Psoas muscle (tissue), 8 donors: ENCODE measurements around the gene LMBR1. TPM values are rescaled to one million over a fixed set of nuclear protein-coding genes. Genes with fewer than 3 reads are reported as not detected.

Source experiments
- ATAC-seq, 4 donors: fragments of 200-7000 bp; cut with Tn5 transposase; one replicate each; pipeline ENCODE4 v1.9.1; 2020; ENCODE audit warnings: moderate library complexity in 3 of 4, mild to moderate bottlenecking in 2 of 4
- DNase-seq, 2 donors: peaks; one replicate each; pipeline ENCODE4 v3.0.0-alpha.2; 2020
- H3K27ac ChIP-seq: fragments of 200-600 bp; one replicate; pipeline ENCODE4 v1.8.0; 2022
- H3K27me3 ChIP-seq, 3 donors: fragments of 200-600 bp in 1 of 3; one replicate each; pipeline versions ENCODE4 v1.6.1 to v1.8.0; 2013 to 2022; ENCODE audit warnings: low read length in 2 of 3, mild to moderate bottlenecking in 2 of 3, moderate library complexity in 1 of 3; ENCODE audit not compliant: insufficient read depth in 3 of 3
- H3K36me3 ChIP-seq, 2 donors: fragments of 200-600 bp in 1 of 2; one replicate each; pipeline versions ENCODE4 v1.6.1 to v1.8.0; 2013 to 2022; ENCODE audit warnings: low read depth in 1 of 2, mild to moderate bottlenecking in 1 of 2, moderate library complexity in 1 of 2; ENCODE audit not compliant: insufficient read depth in 1 of 2
- H3K4me1 ChIP-seq: fragments of 200-600 bp; one replicate; pipeline ENCODE4 v1.8.0; 2022
- H3K4me3 ChIP-seq: fragments of 200-600 bp; one replicate; pipeline ENCODE4 v1.8.0; 2022; ENCODE audit warnings: mild to moderate bottlenecking
- H3K9me3 ChIP-seq: fragments of 200-600 bp; one replicate; pipeline ENCODE4 v1.8.0; 2022
- WGBS, 3 donors: extraction: QIAGEN DNeasy Blood & Tissue Kit; methylation state at CpG; one replicate each; pipeline versions ENCODE4 v1.1.6 to v1.1.7; 2013; 5-methylcytosine and 5-hydroxymethylcytosine counted together
- intact Hi-C, 2 donors: fragments of 100-400 bp; cut with DNase I; formaldehyde crosslinking; loops; one replicate each; pipeline versions ENCODE4 v1.11.0 to v1.14.2; 2022
- polyA plus RNA-seq, 3 donors: library from polyadenylated mRNA; stranded (reverse); fragments of 200-250 nt; gene quantifications; one replicate each; pipeline ENCODE4 v1.2.3, GENCODE V29; 2013
- total RNA-seq, 4 donors: library from RNA; stranded (reverse); fragmentation: NEBNext Ultra II Directional in 2 of 4; extraction: Animal tissue kit (Norgen Biotek cat#: 25700) in 2 of 4; gene quantifications; one replicate each; pipeline versions ENCODE4 v1.2.1 to v1.2.4, GENCODE V29; 2021 to 2023
- TF ChIP-seq, protein P1 (sequence below): fragments of 200-600 bp; IDR thresholded peaks from one replicate; pipeline ENCODE4 v1.8.0; 2022; ENCODE audit warnings: antibody characterized with exemption
- donor health status: healthy with polysubstance abuse.
- donor health status: DM: no; HTN: no; CAD: no; lungs with moderate emphysema.
- donor health status: Bipolar disorder and iron deficiency.
- donor health status: healthy.
- donor health status: DM: yes; HTN: yes; CAD: no.
- donor health status: DM: no; HTN: no; CAD: no.
- donor health status: DM: no; HTN: no; CAD: no.
- donor health status: DM: yes; HTN: yes; CAD: no.

The LMBR1 gene
- total and polyA plus RNA-seq, 7 donors, result 6.4 to 33.3 (median 21.7) TPM

DNA sequence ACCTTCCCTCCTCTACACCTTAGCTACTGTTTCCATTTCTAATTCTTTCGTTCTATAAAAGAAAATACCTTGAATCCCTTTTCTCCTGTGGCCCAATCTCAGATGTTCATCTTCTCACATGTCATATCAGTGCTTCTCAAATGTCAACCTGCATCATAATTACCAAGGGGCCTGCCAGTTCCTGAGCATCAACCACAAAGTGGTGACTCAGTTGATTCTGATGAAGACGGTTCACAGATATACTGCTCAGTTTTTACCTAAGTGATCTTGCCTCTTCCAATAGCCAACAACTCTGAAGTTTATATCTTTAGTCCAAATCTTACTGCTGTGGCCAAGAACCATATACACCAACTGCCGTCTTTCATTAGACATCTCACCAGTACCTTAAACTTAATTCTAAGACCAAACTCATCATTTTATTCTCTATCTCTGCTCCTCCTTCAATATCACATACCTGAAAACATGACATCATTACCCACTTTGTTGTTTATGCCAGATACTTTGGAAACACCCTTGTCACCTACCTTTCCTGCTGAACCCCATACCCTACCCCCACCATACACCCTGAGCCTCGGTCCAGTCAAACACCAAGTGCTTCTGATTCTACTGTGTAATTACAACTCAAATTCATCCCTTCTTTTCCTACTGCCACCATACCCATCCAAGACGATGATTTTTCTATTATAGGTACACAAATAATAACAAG, 115.5 kb downstream of the LMBR1 start:
- peaks cover 8% of the 10 kb centered on the region for H3K9me3 ChIP-seq
- 92 to 97% (median 92%) methylated on average over 5 of the region's 5 CpGs for WGBS, 3 donors
- ATAC-seq (no peak), DNase-seq (no peak)
- TF ChIP-seq, protein P1, sequence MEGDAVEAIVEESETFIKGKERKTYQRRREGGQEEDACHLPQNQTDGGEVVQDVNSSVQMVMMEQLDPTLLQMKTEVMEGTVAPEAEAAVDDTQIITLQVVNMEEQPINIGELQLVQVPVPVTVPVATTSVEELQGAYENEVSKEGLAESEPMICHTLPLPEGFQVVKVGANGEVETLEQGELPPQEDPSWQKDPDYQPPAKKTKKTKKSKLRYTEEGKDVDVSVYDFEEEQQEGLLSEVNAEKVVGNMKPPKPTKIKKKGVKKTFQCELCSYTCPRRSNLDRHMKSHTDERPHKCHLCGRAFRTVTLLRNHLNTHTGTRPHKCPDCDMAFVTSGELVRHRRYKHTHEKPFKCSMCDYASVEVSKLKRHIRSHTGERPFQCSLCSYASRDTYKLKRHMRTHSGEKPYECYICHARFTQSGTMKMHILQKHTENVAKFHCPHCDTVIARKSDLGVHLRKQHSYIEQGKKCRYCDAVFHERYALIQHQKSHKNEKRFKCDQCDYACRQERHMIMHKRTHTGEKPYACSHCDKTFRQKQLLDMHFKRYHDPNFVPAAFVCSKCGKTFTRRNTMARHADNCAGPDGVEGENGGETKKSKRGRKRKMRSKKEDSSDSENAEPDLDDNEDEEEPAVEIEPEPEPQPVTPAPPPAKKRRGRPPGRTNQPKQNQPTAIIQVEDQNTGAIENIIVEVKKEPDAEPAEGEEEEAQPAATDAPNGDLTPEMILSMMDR, result no peak
- H3K27ac ChIP-seq, result no peak overlapping the region
- H3K4me1 ChIP-seq, result no peaks in the 10 kb centered on the region
- H3K36me3 ChIP-seq, result no peaks in the 10 kb centered on the region
- H3K4me3 ChIP-seq, result no peak overlapping the region
- no peaks in the 10 kb centered on the region for H3K27me3 ChIP-seq
- intact Hi-C loops, result no loop called here

DNA sequence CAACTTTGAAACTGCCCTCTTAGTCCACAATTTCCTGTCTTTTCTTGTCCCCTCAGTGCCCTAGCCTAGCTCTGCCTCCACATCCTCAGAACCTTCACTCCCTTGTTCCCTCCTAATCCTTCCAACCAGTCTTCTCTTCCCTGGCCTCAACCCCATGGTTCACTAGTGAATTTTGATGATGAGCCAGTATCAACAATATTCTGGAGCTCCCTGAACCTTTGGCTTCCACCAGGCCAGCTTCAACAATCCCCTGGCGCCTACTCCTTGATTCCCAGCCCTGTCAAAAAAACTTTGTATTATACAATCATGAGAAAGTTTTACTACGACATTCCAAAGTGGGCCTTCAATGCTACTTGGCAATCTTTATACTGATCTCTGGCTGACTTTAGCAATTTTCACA, 116.5 kb downstream of the LMBR1 start:
- Histone ChIP-seq H3K9me3 (peaks cover 8% of the 10 kb centered on the region), H3K36me3 (no peaks in the 10 kb centered on the region), H3K27ac (no peak overlapping the region), H3K4me1 (no peaks in the 10 kb centered on the region), H3K4me3 (no peak overlapping the region), H3K27me3 (no peaks in the 10 kb centered on the region)
- ATAC-seq, result no peak
- TF ChIP-seq, protein P1, result no peak
- intact Hi-C loops, result no loop called here
- no peak for DNase-seq
- WGBS, 3 donors, result 80 to 97% (median 87%) methylated on average over 2 of the region's 2 CpGs

DNA sequence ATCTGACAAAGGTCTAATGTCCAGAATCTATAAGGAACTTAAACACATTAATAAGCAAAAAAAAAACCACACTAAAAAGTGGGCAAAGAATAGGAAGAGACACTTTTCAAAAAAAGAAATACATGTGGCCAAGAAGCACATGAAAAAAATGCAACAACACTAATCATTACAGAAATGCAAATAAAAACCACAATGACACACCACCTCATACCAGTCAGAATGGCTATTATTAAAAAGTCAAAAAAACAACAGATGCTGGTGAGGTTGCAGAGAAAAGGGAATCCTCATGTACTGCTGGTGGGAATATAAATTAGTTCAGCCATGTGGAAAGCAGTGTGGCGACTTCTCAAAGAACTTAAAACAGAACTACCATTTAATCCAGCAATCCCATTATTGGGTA, 119.0 kb downstream of the LMBR1 start:
- no peak for ATAC-seq
- TF ChIP-seq, protein P1, result no peak
- no peaks in the 10 kb centered on the region for H3K36me3 ChIP-seq
- peaks cover 8% of the 10 kb centered on the region for H3K9me3 ChIP-seq
- no peaks in the 10 kb centered on the region for H3K4me1 ChIP-seq
- H3K27ac ChIP-seq, result no peak overlapping the region
- DNase-seq, result no peak
- no peak overlapping the region for H3K4me3 ChIP-seq
- WGBS, 3 donors, result 48 to 100% (median 94%) methylated on average over 1 of the region's 1 CpG
- intact Hi-C loops, result no loop called here
- H3K27me3 ChIP-seq, result no peaks in the 10 kb centered on the region

DNA sequence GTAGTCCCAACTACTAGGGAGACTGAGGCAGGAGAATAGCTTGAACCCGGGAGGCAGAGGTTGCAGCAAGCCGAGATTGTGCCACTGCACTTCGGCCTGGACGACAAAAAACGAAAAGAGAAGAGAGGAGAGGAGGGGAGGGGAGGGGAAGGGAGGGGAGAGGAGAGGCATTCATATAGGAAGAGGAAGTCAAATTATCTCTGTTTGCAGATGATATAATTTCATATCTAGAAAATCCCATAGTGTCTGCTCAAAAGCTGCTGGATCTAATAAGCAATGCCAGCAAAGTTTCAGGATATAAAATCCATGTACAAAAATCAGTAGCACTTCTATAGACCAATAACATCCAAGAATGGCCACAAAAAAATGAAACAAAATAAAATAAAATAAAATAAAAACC, 120.3 kb downstream of the LMBR1 start:
- Histone ChIP-seq H3K27me3 (no peaks in the 10 kb centered on the region), H3K4me1 (no peaks in the 10 kb centered on the region), H3K9me3 (peaks cover 8% of the 10 kb centered on the region), H3K36me3 (no peaks in the 10 kb centered on the region), H3K27ac (no peak overlapping the region), H3K4me3 (no peak overlapping the region)
- 90 to 99% (median 96%) methylated on average over 5 of the region's 5 CpGs for WGBS, 3 donors
- TF ChIP-seq, protein P1, result no peak
- intact Hi-C loops, result no loop called here
- ATAC-seq (no peak), DNase-seq (no peak)
